Left lobe of liver (tissue), 2 donors: ENCODE results near the gene BRAF. TPM values are rescaled to one million over a fixed set of nuclear protein-coding genes. Genes with fewer than 3 reads are reported as not detected.
A peak's percentile ranks its signal among the peaks of the same experiment; 100 is the strongest.
"Not testable (repeated sequence)": the region's sequence is repeated elsewhere in the genome, so short reads cannot be mapped to it uniquely, and the experiment has no call there.

Experiments
- ATAC-seq: fragments of 200-7000 bp; cut with Tn5 transposase; one replicate; pipeline ENCODE4 v1.9.1; 2020; ENCODE audit warnings: mild to moderate bottlenecking, moderate library complexity
- DNase-seq: peaks from one replicate; pipeline ENCODE4 v3.0.0-alpha.2; 2020; ENCODE audit warnings: low spot score
- total RNA-seq: library from RNA; stranded (reverse); gene quantifications from one replicate; pipeline ENCODE4 v1.2.1, GENCODE V29; 2021
- donor health status: DM: no; HTN: no; CAD: no; lungs with moderate emphysema.
- donor health status: DM: no; HTN: yes; CAD: no.

BRAF gene
- total RNA-seq, 1 donor from 2014 or later, result 9.0 TPM

- ATAC-seq (no peak), DNase-seq (no peak)
These were observed 43.1 kb downstream of the BRAF start for GRCh38 chr7:140881507-140882228.

GRCh38 chr7:140877249-140877524 lies 47.5 kb downstream of the BRAF start:
- no peak for DNase-seq
- ATAC-seq, result no peak

GRCh38 chr7:140876519-140877248 lies 48.0 kb downstream of the BRAF start:
- no peak for ATAC-seq
- no peak for DNase-seq

GRCh38 chr7:140873434-140873833 lies 51.3 kb downstream of the BRAF start:
- DNase-seq, result no peak

GRCh38 chr7:140870003-140870402 lies 54.7 kb downstream of the BRAF start:
- DNase-seq (no peak), ATAC-seq (no peak)

More at GRCh38 chr7:140873434-140873833, 51.3 kb downstream of the BRAF start:
- no peak for ATAC-seq

DNA sequence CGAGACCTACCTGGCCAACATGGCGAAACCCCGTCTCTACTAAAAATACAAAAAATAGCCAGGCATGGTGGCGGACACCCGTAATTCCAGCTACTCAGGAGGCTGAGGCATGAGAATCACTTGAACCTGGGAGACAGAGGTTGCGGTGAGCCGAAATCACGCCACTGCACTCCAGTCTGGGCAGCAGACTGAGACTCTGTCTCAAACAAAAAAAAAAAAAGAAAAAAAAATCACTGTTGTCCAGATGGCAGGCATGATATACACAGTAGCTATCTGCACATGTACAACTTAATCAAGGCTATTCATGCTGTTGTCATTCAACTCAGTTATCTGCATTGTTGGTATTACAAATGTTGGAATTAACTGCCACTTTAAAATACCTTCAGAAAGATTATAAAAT lies 55.3 kb downstream of the BRAF start:
- no peak for ATAC-seq
- DNase-seq, result no peak

- ATAC-seq, result no peak
- DNase-seq, result no peak
These were observed 57.0 kb downstream of the BRAF start for GRCh38 chr7:140867467-140868462.

- DNase-seq (no peak), ATAC-seq (no peak)
These were observed 57.8 kb downstream of the BRAF start for GRCh38 chr7:140866926-140867325.

DNA sequence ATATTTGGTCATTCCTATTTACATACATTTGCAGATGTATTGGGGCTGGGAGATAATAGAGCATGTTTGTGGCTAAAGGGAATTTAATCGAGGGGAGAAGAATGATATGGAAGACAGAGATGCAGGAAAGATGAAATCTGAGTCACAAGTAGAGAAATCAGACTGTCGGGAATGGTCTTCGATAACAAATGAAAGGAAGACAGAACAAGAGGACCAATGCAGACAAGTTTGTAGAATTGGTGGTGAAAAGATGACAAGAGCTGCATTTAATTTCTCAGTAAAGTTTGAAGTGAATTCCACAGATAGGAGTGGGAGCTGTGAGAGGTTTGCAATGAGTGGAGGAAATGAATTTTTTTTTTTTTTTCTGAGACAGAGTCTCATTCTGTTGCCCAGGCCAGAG lies 60.0 kb downstream of the BRAF start:
- DNase-seq, result no peak
- no peak for ATAC-seq

- DNase-seq (no peak), ATAC-seq (no peak)
These were observed 60.9 kb downstream of the BRAF start for GRCh38 chr7:140863867-140864266.

DNA sequence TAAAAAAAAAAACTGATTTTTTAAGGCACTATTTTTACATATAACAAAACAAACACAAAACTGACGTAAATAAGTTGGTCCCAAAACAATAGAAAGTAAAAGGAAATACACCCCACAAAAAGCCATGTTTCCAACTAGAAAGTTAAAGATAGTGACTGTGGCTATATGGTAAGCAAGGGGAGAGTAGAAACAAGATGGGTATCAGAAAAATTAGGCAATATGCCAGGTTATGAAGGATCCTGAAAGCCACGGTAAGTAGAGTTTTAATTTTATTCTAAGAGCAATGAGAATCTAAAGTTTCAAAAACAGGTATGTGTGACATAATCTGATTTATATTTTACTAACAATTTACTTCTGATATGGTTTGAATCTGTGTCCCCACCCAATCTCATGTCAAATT lies 61.5 kb downstream of the BRAF start:
- ATAC-seq (no peak), DNase-seq (no peak)

DNA sequence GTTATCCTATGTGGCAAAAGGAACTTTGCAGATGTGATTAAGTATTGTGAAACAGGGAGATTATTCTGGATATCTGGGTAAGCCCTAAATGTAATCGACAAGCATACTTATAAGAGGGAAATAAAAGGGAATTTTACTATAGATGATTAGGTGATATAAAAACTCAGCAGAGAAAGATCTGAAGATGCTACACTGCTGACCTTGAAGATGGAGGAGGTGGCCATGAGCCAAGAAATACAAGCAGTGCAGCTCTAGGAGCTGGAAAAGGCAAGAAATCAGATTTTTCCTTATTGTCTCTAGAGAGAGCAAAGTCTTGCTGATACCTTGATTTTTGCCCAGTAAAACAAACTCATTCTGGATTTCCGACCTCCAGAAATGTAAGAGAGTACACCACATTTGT lies 67.7 kb downstream of the BRAF start:
- ATAC-seq (no peak), DNase-seq (no peak)

- ATAC-seq (no peak), DNase-seq (no peak)
These were observed 83.5 kb downstream of the BRAF start for GRCh38 chr7:140841166-140841715.

GRCh38 chr7:140831724-140832123 lies 93.0 kb downstream of the BRAF start:
- no peak for DNase-seq
- no peak for ATAC-seq

DNA sequence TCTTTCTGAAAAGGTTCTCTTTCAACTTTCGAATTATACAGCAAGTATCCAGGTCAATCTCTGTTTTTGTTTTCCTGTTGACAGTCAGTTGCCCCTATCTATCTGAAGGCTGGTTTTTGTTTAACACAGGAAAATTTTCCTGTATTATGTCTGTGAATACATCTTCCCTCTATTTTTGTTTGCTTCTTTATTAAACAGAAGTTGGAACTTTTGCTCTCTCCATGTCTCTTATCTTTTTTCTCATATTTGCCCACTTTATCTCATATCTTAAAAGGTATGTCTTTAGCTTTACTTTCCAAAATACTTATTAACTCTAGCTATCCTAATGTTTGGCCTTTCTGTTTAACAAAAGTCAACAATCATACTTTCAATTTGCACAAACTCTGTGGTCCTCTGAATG lies 95.0 kb downstream of the BRAF start:
- no peak for DNase-seq
- ATAC-seq, result no peak

- DNase-seq (no peak), ATAC-seq (no peak)
These were observed 96.0 kb downstream of the BRAF start for GRCh38 chr7:140828741-140829140.

- ATAC-seq, DNase-seq: not testable (repeated sequence)
These were observed 107.3 kb downstream of the BRAF start for GRCh38 chr7:140817383-140817782.

GRCh38 chr7:140810830-140811556 lies 113.7 kb downstream of the BRAF start:
- ATAC-seq, result peak; percentile 100
- peak; percentile 57 for DNase-seq

DNA sequence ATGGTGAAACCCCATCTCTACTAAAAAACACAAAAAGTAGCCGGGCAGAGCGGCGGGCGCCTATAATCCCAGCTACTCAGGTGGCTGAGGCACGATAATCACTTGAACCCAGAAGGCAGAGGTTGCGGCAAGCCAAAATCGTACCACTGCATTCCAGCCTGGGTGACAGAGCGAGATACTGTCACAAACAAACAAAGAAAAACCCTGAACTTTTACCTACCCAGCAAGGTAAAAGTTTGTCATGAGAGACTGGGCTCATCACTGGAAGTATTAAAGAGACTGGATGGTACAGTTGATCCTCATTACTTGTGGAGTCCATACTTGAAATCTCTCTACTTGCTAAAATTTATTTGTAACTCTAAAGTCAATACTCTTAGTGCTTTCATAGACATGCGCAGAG lies 114.3 kb downstream of the BRAF start:
- ATAC-seq (no peak), DNase-seq (no peak)

DNA sequence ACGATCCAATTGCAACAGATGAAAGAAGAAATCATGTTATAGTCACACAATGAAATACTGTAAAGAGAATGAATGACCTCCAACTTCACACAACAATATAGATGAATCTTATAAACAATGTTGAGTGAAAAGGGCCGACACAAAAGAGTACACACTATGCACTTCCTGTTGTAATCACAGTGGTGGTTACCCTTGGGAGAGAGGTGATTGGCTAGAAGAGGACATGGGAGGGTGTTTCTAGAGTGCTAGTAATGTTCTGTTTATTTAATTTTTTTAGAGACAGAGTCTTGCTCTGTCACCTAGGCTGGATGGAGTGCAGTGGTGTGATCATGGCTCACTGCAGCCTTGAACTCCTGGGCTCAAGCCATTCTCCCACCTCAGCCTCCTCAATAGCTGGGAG lies 145.8 kb downstream of the BRAF start:
- ATAC-seq, result no peak

DNA sequence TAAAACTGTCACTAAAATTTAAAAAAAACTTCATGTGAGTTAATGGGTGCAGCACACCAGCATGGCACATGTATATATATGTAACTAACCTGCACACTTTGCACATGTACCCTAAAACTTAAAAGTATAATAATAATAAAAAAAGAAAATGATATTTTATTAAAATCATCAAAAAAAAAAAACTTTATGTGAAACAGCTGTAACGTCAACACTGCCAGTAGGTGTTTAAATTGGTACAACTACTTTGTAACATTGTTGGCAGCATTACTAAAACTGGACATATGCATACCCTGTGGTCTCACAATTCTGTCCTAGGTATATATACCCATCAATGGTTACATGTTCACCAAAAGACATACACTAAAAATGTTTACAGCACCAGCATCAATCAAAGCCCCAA lies 146.2 kb downstream of the BRAF start:
- DNase-seq (no peak), ATAC-seq (no peak)

More for the DNA sequence above, 145.8 kb downstream of the BRAF start:
- no peak for DNase-seq
